GM12891 (cell line): ENCODE results near the gene STYXL1.

Experiments used
- PAX5 ChIP-seq: IDR thresholded peaks from 2 replicates; pipeline ENCODE4 v1.6.1; 2011; ENCODE audit warnings: low read length, moderate library complexity, mild to moderate bottlenecking; ENCODE audit not compliant: insufficient read depth, severe bottlenecking
- POLR2A ChIP-seq: IDR thresholded peaks from 2 replicates; pipeline ENCODE4 v1.6.1; 2011; ENCODE audit warnings: low read depth, low read length, control low read depth
- SPI1 ChIP-seq: IDR thresholded peaks from 2 replicates; pipeline ENCODE4 v1.6.1; 2011; ENCODE audit warnings: low read depth, low read length, control low read depth
- TAF1 ChIP-seq: IDR thresholded peaks from 2 replicates; pipeline ENCODE4 v1.6.1; 2011; ENCODE audit warnings: low read depth, low read length, control low read depth

DNA sequence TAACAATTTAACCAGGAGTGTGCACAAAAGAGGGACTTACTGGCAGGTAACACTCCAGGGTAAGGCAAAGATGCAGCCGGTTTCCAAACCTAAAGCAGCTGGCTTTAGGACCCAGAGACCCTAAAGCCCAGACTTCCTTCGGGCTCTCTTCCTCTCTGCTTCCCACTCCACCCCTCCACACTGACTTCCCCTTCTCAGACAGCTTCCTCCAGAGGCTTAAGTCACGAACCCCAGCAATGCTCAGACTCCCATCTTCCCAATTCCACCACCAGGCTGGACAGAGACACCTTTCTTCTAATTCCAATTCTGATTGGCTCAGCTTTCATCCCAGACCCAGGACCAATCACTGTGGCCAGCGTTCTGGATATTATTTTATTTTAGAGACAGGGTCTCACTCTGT, 24.8 kb downstream of the STYXL1 start:
- TF ChIP-seq POLR2A = no peak
- no peak for TF ChIP-seq SPI1
- TF ChIP-seq TAF1 = no peak
- no peak for TF ChIP-seq PAX5
